PC-3 (cell line): ENCODE measurements around the gene IFNA2. TPM values are rescaled to one million over a fixed set of nuclear protein-coding genes. Genes with fewer than 3 reads are reported as not detected.
A peak's percentile ranks its signal among the peaks of the same experiment; 100 is the strongest.

ENCODE experiments used
- ATAC-seq: fragments of 200-7000 bp; cut with Tn5 transposase; 2 replicates; pipeline ENCODE4 v1.9.1; 2020; ENCODE audit warnings: mild to moderate bottlenecking, moderate library complexity
- BruUV-seq: library from RNA; stranded (reverse); fragments of 400-500 nt; replicated peaks from 2 replicates; lab custom pipeline; 2021; lab: Mats Ljungman, UMichigan
- CTCF ChIA-PET: fragments of 300-600 bp; sonication (Branson Sonifier 250); formaldehyde crosslinking; loops from one replicate; lab custom pipeline; 2022; ENCODE audit warnings: antibody characterized with exemption; lab: Charles Lee
- POLR2A ChIA-PET: fragments of 300-600 bp; sonication (Branson Sonifier 250); formaldehyde crosslinking; loops from one replicate; lab custom pipeline; 2022; ENCODE audit warnings: antibody characterized with exemption; ENCODE audit not compliant: unreplicated experiment; lab: Charles Lee
- DNase-seq: peaks from one replicate; pipeline ENCODE4 v3.0.0-alpha.2; 2015
- H2AFZ ChIP-seq: fragments of 300-600 bp; sonication (generic); 2 replicates; pipeline ENCODE4 v1.6.0; 2016; ENCODE audit warnings: antibody characterized with exemption, low read length
- H3F3A ChIP-seq: fragments of 300-600 bp; sonication (generic); one replicate; pipeline ENCODE4 v1.6.0; 2017; ENCODE audit warnings: antibody characterized with exemption, low read length, control low read depth, mild to moderate bottlenecking; ENCODE audit not compliant: unreplicated experiment
- H3K27ac ChIP-seq: fragments of 300-600 bp; sonication (generic); 2 replicates; pipeline ENCODE4 v1.5.1; 2016; ENCODE audit warnings: mild to moderate bottlenecking, low read length
- H3K27me3 ChIP-seq: fragments of 300-600 bp; sonication (generic); 2 replicates; pipeline ENCODE4 v1.6.1; 2016; ENCODE audit warnings: low read length, mixed read lengths
- H3K36me3 ChIP-seq: fragments of 300-600 bp; sonication (generic); 2 replicates; pipeline ENCODE4 v1.6.1; 2016; ENCODE audit warnings: low read depth, mixed run types, low read length, mixed read lengths
- H3K4me1 ChIP-seq: fragments of 300-600 bp; sonication (generic); 2 replicates; pipeline ENCODE4 v1.5.1; 2016; ENCODE audit warnings: low read length; ENCODE audit not compliant: insufficient read depth
- H3K4me2 ChIP-seq: fragments of 300-600 bp; sonication (generic); 2 replicates; pipeline ENCODE4 v1.6.0; 2016; ENCODE audit warnings: low read length
- H3K4me3 ChIP-seq: fragments of 300-600 bp; sonication (generic); 2 replicates; pipeline ENCODE4 v1.5.1; 2016; ENCODE audit warnings: mild to moderate bottlenecking, low read length, mixed read lengths
- H3K79me2 ChIP-seq: fragments of 300-600 bp; sonication (generic); 2 replicates; pipeline ENCODE4 v1.6.1; 2017; ENCODE audit warnings: low read length, mixed read lengths
- H3K9ac ChIP-seq: fragments of 300-600 bp; sonication (generic); 2 replicates; pipeline ENCODE4 v1.6.0; 2016; ENCODE audit warnings: mild to moderate bottlenecking, low read length
- H3K9me2 ChIP-seq: fragments of 300-600 bp; sonication (generic); replicated peaks from 2 replicates; pipeline ENCODE4 v1.6.1; 2016; ENCODE audit warnings: mixed run types, low read length, mixed read lengths
- H3K9me3 ChIP-seq: fragments of 300-600 bp; sonication (generic); 2 replicates; pipeline ENCODE4 v1.6.1; 2016; ENCODE audit warnings: low read length, mixed read lengths
- H4K20me1 ChIP-seq: fragments of 300-600 bp; sonication (generic); 2 replicates; pipeline ENCODE4 v1.6.1; 2016; ENCODE audit warnings: low read length, mixed read lengths
- EZH2 ChIP-seq: fragments of 300-600 bp; sonication (generic); IDR thresholded peaks from one replicate; pipeline ENCODE4 v1.6.1; 2017; ENCODE audit warnings: antibody characterized with exemption, mild to moderate bottlenecking, low read length; ENCODE audit not compliant: unreplicated experiment
- EZH2phosphoT487 ChIP-seq: fragments of 300-600 bp; sonication (generic); IDR thresholded peaks from 2 replicates; pipeline ENCODE4 v1.6.1; 2018; ENCODE audit warnings: mild to moderate bottlenecking, antibody characterized with exemption, low read length, borderline replicate concordance
- intact Hi-C: fragments of 100-400 bp; cut with micrococcal nuclease; formaldehyde crosslinking; loops from 2 replicates; pipeline ENCODE4 v1.9.0; 2023
- total RNA-seq: library from RNA; depleted of rRNA; stranded (reverse); fragments of >200 nt; gene quantifications from 2 replicates; pipeline ENCODE4 v1.2.3, GENCODE V29; 2014
- TF ChIP-seq, protein P1 (sequence below): fragments of 300-600 bp; sonication (generic); conservative IDR thresholded peaks from 2 replicates; pipeline ENCODE4 v1.5.1; 2017; ENCODE audit warnings: antibody characterized with exemption, low read depth, mild to moderate bottlenecking, low read length

The IFNA2 gene
- total RNA-seq, 1 experiment from 2014 or later = not detected

DNA sequence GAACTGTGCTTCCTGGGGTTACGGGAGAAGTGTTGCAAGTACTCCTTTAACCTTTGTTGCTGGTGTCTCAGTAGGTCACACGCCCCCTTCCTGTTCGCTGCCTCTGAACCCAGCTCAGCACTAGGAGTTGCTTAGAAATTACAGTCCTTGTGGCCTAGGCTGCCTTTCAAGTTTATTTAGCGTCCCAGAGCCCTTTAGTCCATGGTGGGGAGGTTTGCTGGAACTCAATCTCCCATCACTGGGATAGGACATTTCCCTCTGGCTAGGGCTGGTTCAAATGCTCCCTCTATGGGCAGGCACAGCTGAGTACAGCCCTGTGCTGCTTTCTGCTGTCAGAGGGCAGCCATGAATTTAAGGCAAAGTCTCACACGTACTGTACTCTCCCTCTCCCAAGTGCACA lies 28.4 kb upstream of the IFNA2 start:
- ChIA-PET CTCF (no interaction called here), POLR2A (no interaction called here)
- no peak overlapping the region for H3K4me2 ChIP-seq
- no peaks in the 10 kb centered on the region for H3K9me3 ChIP-seq
- H3K27ac ChIP-seq = no peak overlapping the region
- no peak overlapping the region for H2AFZ ChIP-seq
- intact Hi-C loops = no loop called here
- DNase-seq (no peak), ATAC-seq (no peak)
- no peaks in the 10 kb centered on the region for H4K20me1 ChIP-seq
- no peak overlapping the region for H3K9ac ChIP-seq
- H3K4me3 ChIP-seq = no peak overlapping the region
- H3F3A ChIP-seq = no peaks in the 10 kb centered on the region
- peaks cover 13% of the 10 kb centered on the region for H3K4me1 ChIP-seq
- H3K9me2 ChIP-seq = no peaks in the 10 kb centered on the region
- no TSS peak for BruUV-seq
- H3K27me3 ChIP-seq = 0 out of 2 replicates have a peak, but pooled peaks cover 4% of the 10 kb centered on the region
- TF ChIP-seq, protein P1, sequence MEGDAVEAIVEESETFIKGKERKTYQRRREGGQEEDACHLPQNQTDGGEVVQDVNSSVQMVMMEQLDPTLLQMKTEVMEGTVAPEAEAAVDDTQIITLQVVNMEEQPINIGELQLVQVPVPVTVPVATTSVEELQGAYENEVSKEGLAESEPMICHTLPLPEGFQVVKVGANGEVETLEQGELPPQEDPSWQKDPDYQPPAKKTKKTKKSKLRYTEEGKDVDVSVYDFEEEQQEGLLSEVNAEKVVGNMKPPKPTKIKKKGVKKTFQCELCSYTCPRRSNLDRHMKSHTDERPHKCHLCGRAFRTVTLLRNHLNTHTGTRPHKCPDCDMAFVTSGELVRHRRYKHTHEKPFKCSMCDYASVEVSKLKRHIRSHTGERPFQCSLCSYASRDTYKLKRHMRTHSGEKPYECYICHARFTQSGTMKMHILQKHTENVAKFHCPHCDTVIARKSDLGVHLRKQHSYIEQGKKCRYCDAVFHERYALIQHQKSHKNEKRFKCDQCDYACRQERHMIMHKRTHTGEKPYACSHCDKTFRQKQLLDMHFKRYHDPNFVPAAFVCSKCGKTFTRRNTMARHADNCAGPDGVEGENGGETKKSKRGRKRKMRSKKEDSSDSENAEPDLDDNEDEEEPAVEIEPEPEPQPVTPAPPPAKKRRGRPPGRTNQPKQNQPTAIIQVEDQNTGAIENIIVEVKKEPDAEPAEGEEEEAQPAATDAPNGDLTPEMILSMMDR = 0 out of 2 replicates have a peak, but pooled peaks have one; percentile 12
- TF ChIP-seq EZH2phosphoT487 = no peak
- H3K36me3 ChIP-seq = no peaks in the 10 kb centered on the region
- H3K79me2 ChIP-seq = no peaks in the 10 kb centered on the region

DNA sequence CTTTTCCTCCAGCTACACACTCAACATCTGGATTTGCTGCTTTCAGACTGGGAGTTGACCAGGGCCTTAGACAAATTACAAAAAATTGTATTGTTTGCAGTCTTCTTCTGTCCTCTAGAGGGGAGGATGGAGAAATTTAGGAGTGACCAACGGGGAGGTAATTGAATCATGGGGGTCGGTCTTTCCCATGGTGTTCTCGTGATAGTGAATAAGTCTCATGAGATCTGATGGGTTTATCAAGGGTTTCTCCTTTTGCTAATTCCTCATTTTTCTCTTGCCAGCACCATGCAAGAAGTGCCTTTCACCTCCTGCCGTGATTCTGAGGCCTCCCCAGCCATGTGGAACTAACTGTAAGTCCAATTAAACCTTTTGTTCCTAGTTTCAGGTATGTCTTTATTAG lies 28.0 kb upstream of the IFNA2 start:
- 0 out of 2 replicates have a peak, but pooled peaks cover 4% of the 10 kb centered on the region for H3K27me3 ChIP-seq
- no peak overlapping the region for H3K9ac ChIP-seq
- H4K20me1 ChIP-seq = no peaks in the 10 kb centered on the region
- intact Hi-C loops = no loop called here
- no peak for DNase-seq
- no peaks in the 10 kb centered on the region for H3K79me2 ChIP-seq
- TF ChIP-seq EZH2 = no peak
- no peak for ATAC-seq
- no peaks in the 10 kb centered on the region for H3K9me2 ChIP-seq
- POLR2A ChIA-PET = no interaction called here
- no TSS peak for BruUV-seq
- no peaks in the 10 kb centered on the region for H3K36me3 ChIP-seq
- H3K4me2 ChIP-seq = no peak overlapping the region
- H2AFZ ChIP-seq = no peak overlapping the region
- peaks cover 13% of the 10 kb centered on the region for H3K4me1 ChIP-seq
- H3F3A ChIP-seq = no peaks in the 10 kb centered on the region
- no peak overlapping the region for H3K27ac ChIP-seq
- H3K4me3 ChIP-seq = no peak overlapping the region
- CTCF ChIA-PET = no interaction called here
- H3K9me3 ChIP-seq = no peaks in the 10 kb centered on the region

DNA sequence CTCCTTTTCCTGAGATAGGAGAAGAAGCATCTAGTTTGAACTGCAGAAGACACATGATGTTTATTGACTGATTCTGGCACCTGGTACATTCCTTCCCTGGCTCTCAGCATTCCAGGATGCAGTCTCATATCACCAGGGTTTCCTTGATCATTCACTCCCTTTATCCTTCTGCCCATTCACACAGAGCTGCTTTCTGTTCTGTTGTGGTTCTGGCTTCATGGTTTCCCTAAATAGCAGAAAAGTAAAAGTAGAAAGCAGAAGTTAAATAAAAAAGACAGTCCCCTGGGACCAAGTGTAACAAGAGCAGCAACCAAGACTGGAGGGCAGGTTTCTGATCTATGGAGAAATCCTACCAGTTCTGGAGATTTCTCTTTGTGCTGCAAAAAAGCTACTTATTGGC lies 26.9 kb upstream of the IFNA2 start:
- Histone ChIP-seq H3K4me3 (no peak overlapping the region), H2AFZ (no peak overlapping the region), H3K27ac (no peak overlapping the region), H3K27me3 (0 out of 2 replicates have a peak, but pooled peaks cover 4% of the 10 kb centered on the region), H3K9me2 (no peaks in the 10 kb centered on the region), H3K4me2 (no peak overlapping the region), H4K20me1 (no peaks in the 10 kb centered on the region), H3K9ac (no peak overlapping the region), H3K9me3 (no peaks in the 10 kb centered on the region), H3K4me1 (peaks cover 13% of the 10 kb centered on the region), H3F3A (no peaks in the 10 kb centered on the region), H3K79me2 (no peaks in the 10 kb centered on the region), H3K36me3 (no peaks in the 10 kb centered on the region)
- TF ChIP-seq EZH2 (no peak), EZH2phosphoT487 (no peak)
- TF ChIP-seq, protein P1 = no peak
- DNase-seq = no peak
- ATAC-seq = no peak
- intact Hi-C loops = no loop called here
- BruUV-seq = no TSS peak
- CTCF ChIA-PET = no interaction called here
- POLR2A ChIA-PET = no interaction called here
